Measurements from ENCODE around the gene MMP21. TPM values are rescaled to one million over a fixed set of nuclear protein-coding genes. Genes with fewer than 3 reads are reported as not detected.

The MMP21 gene
- total and polyA plus RNA-seq, 2 of the 13 experiments (the other 11 are each of a cell fraction or from before 2014, with no cell fraction given), result not detected

DNA sequence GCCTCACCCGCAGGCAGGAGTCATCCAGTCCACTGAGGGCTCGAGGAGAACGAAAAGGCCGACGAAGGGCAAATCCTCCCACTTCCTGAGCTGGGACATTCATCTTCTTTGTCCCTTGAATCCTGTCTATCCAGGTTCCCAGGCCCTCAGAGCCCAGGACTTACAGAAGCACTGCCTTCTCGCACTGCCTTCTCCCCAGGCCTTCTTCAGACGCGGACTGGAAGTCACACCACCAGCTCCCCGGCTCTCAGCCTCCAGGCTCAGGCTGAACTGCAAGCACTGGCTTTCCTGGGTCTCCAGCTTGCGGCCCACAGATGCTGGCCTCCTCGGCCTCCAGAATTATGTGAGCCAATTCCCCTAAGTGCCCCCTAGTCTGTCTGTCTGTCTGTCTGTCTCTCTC is 6.4 kb upstream of the MMP21 start (continued):
- TF ChIP-seq, protein P1, sequence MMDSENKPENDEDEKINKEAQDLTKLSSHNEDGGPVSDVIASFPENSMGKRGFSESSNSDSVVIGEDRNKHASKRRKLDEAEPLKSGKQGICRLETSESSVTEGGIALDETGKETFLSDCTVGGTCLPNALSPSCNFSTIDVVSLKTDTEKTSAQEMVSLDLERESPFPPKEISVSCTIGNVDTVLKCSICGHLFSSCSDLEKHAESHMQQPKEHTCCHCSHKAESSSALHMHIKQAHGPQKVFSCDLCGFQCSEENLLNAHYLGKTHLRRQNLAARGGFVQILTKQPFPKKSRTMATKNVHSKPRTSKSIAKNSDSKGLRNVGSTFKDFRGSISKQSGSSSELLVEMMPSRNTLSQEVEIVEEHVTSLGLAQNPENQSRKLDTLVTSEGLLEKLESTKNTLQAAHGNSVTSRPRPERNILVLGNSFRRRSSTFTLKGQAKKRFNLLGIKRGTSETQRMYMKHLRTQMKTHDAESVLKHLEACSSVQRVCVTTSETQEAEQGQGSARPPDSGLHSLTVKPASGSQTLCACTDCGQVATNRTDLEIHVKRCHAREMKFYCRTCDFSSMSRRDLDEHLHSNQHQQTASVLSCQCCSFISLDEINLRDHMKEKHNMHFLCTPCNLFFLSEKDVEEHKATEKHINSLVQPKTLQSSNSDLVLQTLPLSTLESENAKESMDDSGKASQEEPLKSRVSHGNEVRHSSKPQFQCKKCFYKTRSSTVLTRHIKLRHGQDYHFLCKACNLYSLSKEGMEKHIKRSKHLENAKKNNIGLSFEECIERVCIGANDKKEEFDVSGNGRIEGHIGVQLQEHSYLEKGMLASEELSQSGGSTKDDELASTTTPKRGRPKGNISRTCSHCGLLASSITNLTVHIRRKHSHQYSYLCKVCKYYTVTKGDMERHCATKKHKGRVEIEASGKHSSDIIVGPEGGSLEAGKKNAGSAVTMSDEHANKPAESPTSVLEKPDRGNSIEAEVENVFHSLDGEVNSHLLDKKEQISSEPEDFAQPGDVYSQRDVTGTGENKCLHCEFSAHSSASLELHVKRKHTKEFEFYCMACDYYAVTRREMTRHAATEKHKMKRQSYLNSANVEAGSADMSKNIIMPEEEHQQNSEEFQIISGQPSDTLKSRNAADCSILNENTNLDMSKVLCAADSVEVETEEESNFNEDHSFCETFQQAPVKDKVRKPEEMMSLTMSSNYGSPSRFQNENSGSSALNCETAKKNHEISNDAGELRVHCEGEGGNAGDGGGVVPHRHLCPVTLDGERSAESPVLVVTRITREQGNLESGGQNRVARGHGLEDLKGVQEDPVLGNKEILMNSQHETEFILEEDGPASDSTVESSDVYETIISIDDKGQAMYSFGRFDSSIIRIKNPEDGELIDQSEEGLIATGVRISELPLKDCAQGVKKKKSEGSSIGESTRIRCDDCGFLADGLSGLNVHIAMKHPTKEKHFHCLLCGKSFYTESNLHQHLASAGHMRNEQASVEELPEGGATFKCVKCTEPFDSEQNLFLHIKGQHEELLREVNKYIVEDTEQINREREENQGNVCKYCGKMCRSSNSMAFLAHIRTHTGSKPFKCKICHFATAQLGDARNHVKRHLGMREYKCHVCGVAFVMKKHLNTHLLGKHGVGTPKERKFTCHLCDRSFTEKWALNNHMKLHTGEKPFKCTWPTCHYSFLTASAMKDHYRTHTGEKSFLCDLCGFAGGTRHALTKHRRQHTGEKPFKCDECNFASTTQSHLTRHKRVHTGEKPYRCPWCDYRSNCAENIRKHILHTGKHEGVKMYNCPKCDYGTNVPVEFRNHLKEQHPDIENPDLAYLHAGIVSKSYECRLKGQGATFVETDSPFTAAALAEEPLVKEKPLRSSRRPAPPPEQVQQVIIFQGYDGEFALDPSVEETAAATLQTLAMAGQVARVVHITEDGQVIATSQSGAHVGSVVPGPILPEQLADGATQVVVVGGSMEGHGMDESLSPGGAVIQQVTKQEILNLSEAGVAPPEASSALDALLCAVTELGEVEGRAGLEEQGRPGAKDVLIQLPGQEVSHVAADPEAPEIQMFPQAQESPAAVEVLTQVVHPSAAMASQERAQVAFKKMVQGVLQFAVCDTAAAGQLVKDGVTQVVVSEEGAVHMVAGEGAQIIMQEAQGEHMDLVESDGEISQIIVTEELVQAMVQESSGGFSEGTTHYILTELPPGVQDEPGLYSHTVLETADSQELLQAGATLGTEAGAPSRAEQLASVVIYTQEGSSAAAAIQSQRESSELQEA (CRISPR knock-in tag; IDR thresholded peaks at IDR 0.05; ENCODE audit: not compliant biosample characterization), result no peak
- no peak for TF ChIP-seq NFKB2 (CRISPR knock-in tag; IDR thresholded peaks at IDR 0.05; ENCODE audit: borderline replicate concordance)
- TF ChIP-seq NR2F2 (IDR thresholded peaks at IDR 0.05; ENCODE audit: borderline replicate concordance, low read depth), result no peak
- TF ChIP-seq, protein P2, sequence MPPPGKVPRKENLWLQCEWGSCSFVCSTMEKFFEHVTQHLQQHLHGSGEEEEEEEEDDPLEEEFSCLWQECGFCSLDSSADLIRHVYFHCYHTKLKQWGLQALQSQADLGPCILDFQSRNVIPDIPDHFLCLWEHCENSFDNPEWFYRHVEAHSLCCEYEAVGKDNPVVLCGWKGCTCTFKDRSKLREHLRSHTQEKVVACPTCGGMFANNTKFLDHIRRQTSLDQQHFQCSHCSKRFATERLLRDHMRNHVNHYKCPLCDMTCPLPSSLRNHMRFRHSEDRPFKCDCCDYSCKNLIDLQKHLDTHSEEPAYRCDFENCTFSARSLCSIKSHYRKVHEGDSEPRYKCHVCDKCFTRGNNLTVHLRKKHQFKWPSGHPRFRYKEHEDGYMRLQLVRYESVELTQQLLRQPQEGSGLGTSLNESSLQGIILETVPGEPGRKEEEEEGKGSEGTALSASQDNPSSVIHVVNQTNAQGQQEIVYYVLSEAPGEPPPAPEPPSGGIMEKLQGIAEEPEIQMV (CRISPR knock-in tag; IDR thresholded peaks at IDR 0.05; ENCODE audit: low read depth), result no peak
- TF ChIP-seq ELF3 (CRISPR knock-in tag; IDR thresholded peaks at IDR 0.05), result no peak
